Suppressor macrophage treated with lipopolysaccharide for 4 hours (primary cell): Measurements from ENCODE around the gene TMEM40.
"Not testable (repeated sequence)": the region's sequence is repeated elsewhere in the genome, so short reads cannot be mapped to it uniquely, and the experiment has no call there.

ENCODE experiments used
- DNase-seq: peaks from one replicate; pipeline ENCODE4 v3.0.0-alpha.2; 2020

Gene TMEM40

GRCh38 chr3:12750223-12750622, 8.8 kb downstream of the TMEM40 start:
- no peak for DNase-seq

- no peak for DNase-seq
Observed at GRCh38 chr3:12748477-12748876, 10.6 kb downstream of the TMEM40 start.

GRCh38 chr3:12746419-12746818, 12.6 kb downstream of the TMEM40 start:
- DNase-seq: no peak

GRCh38 chr3:12744326-12744725, 14.7 kb downstream of the TMEM40 start:
- no peak for DNase-seq

GRCh38 chr3:12743583-12743982, 15.5 kb downstream of the TMEM40 start:
- DNase-seq: no peak

GRCh38 chr3:12742330-12743107, 16.5 kb downstream of the TMEM40 start:
- no peak for DNase-seq

- no peak for DNase-seq
Observed at GRCh38 chr3:12741209-12741608, 17.9 kb downstream of the TMEM40 start.

GRCh38 chr3:12737833-12738232, 21.2 kb downstream of the TMEM40 start:
- DNase-seq: no peak

GRCh38 chr3:12737319-12737718, 21.7 kb downstream of the TMEM40 start:
- DNase-seq: no peak

- peak; percentile 70 for DNase-seq
Observed at GRCh38 chr3:12734960-12735359, 24.1 kb downstream of the TMEM40 start.

- no peak for DNase-seq
Observed at GRCh38 chr3:12733566-12733965, 25.5 kb downstream of the TMEM40 start.

GRCh38 chr3:12730506-12731242, 28.4 kb downstream of the TMEM40 start:
- DNase-seq: peak; percentile 64

GRCh38 chr3:12729051-12729651, 29.9 kb downstream of the TMEM40 start:
- DNase-seq: peak; percentile 49

- no peak for DNase-seq
Observed at GRCh38 chr3:12727937-12728336, 31.1 kb downstream of the TMEM40 start.

- no peak for DNase-seq
Observed at GRCh38 chr3:12727481-12727880, 31.6 kb downstream of the TMEM40 start.

- peak; percentile 14 for DNase-seq
Observed at GRCh38 chr3:12725436-12725835, 33.6 kb downstream of the TMEM40 start.

- no peak for DNase-seq
Observed at GRCh38 chr3:12724794-12725193, 34.3 kb downstream of the TMEM40 start.

GRCh38 chr3:12723362-12723761, 35.7 kb downstream of the TMEM40 start:
- DNase-seq: not testable (repeated sequence)

- DNase-seq: peak; percentile 15
Observed at GRCh38 chr3:12722226-12722625, 36.8 kb downstream of the TMEM40 start.

- DNase-seq: peak; percentile 87
Observed at GRCh38 chr3:12719984-12720898, 38.8 kb downstream of the TMEM40 start.

- DNase-seq: no peak
Observed at GRCh38 chr3:12719541-12719940, 39.5 kb downstream of the TMEM40 start.

- DNase-seq: peak; percentile 23
Observed at GRCh38 chr3:12716605-12717151, 42.4 kb downstream of the TMEM40 start.
